Ishikawa (cell line): Measurements from ENCODE around the gene RPL4.

ENCODE experiments used
- CEBPB ChIP-seq: IDR thresholded peaks from 2 replicates; pipeline ENCODE4 v1.6.1; 2012
- CREB1 ChIP-seq: IDR thresholded peaks from 2 replicates; pipeline ENCODE4 v1.6.1; 2012; ENCODE audit warnings: low read depth
- EGR1 ChIP-seq: IDR thresholded peaks from 2 replicates; pipeline ENCODE4 v1.6.1; 2012
- EP300 ChIP-seq: IDR thresholded peaks from 2 replicates; pipeline ENCODE4 v1.6.1; 2012; ENCODE audit warnings: borderline replicate concordance
- FOXM1 ChIP-seq: IDR thresholded peaks from 2 replicates; pipeline ENCODE4 v1.6.1; 2012; ENCODE audit warnings: low read depth, borderline replicate concordance
- NFIC ChIP-seq: IDR thresholded peaks from 2 replicates; pipeline ENCODE4 v1.6.1; 2012
- RAD21 ChIP-seq: IDR thresholded peaks from 2 replicates; pipeline ENCODE4 v1.6.1; 2012; ENCODE audit warnings: low read depth
- TAF1 ChIP-seq: IDR thresholded peaks from 2 replicates; pipeline ENCODE4 v1.6.1; 2012; ENCODE audit warnings: low read depth, mild to moderate bottlenecking
- TCF12 ChIP-seq: IDR thresholded peaks from 2 replicates; pipeline ENCODE4 v1.6.1; 2012; ENCODE audit warnings: low read depth
- YY1 ChIP-seq: IDR thresholded peaks from 2 replicates; pipeline ENCODE4 v1.6.1; 2012; ENCODE audit warnings: low read depth
- ZBTB7A ChIP-seq: IDR thresholded peaks from 2 replicates; pipeline ENCODE4 v1.6.1; 2012; ENCODE audit warnings: low read depth
- TF ChIP-seq, protein P1 (sequence below): IDR thresholded peaks from 2 replicates; pipeline ENCODE4 v1.6.1; 2012; ENCODE audit warnings: low read depth, mild to moderate bottlenecking
- TF ChIP-seq, protein P2 (sequence below): IDR thresholded peaks from 2 replicates; pipeline ENCODE4 v1.6.1; 2012
- TF ChIP-seq, protein P3 (sequence below): IDR thresholded peaks from 2 replicates; pipeline ENCODE4 v1.6.1; 2012

DNA sequence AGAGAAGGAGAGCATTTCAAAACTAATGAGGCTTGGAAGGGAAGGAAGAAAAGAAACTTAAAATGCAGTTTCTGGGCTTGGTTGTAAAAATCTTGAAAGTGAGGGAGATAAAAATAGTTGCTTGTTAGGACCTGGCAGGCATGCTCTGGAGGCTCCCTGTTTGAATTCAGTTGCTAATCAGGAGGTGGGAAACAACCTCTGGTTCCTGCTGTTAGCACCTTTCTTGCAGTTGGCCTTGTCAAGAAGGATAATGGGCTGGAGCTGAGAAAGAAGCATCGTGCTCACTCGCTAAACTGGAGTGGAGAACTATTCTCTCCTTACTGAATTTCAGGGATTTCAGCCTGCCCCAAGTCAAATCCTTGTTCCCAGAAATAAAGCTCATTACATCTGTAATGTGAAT lies 30.5 kb downstream of the RPL4 start:
- no peak for TF ChIP-seq CREB1
- TF ChIP-seq TCF12, result no peak
- TF ChIP-seq, protein P1, sequence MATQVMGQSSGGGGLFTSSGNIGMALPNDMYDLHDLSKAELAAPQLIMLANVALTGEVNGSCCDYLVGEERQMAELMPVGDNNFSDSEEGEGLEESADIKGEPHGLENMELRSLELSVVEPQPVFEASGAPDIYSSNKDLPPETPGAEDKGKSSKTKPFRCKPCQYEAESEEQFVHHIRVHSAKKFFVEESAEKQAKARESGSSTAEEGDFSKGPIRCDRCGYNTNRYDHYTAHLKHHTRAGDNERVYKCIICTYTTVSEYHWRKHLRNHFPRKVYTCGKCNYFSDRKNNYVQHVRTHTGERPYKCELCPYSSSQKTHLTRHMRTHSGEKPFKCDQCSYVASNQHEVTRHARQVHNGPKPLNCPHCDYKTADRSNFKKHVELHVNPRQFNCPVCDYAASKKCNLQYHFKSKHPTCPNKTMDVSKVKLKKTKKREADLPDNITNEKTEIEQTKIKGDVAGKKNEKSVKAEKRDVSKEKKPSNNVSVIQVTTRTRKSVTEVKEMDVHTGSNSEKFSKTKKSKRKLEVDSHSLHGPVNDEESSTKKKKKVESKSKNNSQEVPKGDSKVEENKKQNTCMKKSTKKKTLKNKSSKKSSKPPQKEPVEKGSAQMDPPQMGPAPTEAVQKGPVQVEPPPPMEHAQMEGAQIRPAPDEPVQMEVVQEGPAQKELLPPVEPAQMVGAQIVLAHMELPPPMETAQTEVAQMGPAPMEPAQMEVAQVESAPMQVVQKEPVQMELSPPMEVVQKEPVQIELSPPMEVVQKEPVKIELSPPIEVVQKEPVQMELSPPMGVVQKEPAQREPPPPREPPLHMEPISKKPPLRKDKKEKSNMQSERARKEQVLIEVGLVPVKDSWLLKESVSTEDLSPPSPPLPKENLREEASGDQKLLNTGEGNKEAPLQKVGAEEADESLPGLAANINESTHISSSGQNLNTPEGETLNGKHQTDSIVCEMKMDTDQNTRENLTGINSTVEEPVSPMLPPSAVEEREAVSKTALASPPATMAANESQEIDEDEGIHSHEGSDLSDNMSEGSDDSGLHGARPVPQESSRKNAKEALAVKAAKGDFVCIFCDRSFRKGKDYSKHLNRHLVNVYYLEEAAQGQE, result no peak
- TF ChIP-seq FOXM1, result no peak
- TF ChIP-seq EP300, result no peak
- TF ChIP-seq ZBTB7A, result no peak
- TF ChIP-seq RAD21, result no peak
- TF ChIP-seq YY1, result no peak
- TF ChIP-seq EGR1, result no peak
- no peak for TF ChIP-seq CEBPB
- TF ChIP-seq TAF1, result no peak
- TF ChIP-seq, protein P2, sequence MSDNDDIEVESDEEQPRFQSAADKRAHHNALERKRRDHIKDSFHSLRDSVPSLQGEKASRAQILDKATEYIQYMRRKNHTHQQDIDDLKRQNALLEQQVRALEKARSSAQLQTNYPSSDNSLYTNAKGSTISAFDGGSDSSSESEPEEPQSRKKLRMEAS, result no peak
- TF ChIP-seq, protein P3, sequence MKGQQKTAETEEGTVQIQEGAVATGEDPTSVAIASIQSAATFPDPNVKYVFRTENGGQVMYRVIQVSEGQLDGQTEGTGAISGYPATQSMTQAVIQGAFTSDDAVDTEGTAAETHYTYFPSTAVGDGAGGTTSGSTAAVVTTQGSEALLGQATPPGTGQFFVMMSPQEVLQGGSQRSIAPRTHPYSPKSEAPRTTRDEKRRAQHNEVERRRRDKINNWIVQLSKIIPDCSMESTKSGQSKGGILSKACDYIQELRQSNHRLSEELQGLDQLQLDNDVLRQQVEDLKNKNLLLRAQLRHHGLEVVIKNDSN, result no peak
- no peak for TF ChIP-seq NFIC
